HepG2 (cell line): Measurements from ENCODE around the gene SULT1C4. TPM values are rescaled to one million over a fixed set of nuclear protein-coding genes. Genes with fewer than 3 reads are reported as not detected.

ENCODE experiments used
- ATAC-seq: fragments of 200-7000 bp; cut with Tn5 transposase; 3 replicates; pipeline ENCODE4 v1.9.1; 2020; ENCODE audit warnings: mild to moderate bottlenecking, moderate library complexity
- BruUV-seq: library from RNA; stranded (reverse); fragments of 400-500 nt; replicated peaks from 2 replicates; lab custom pipeline; 2021; lab: Mats Ljungman, UMichigan
- CTCF ChIA-PET: fragments of 300-600 bp; formaldehyde crosslinking; extraction: SDS; loops from one replicate; lab custom pipeline; 2021; ENCODE audit warnings: low total read pairs, inconsistent platforms, low intra/inter-chr PET ratio; lab: Yijun Ruan, JAX
- POLR2A ChIA-PET: fragments of 350-600 bp; sonication (Branson Sonifier 250); formaldehyde crosslinking; loops from one replicate; lab custom pipeline; 2020; ENCODE audit warnings: antibody characterized with exemption, inconsistent platforms; lab: Yijun Ruan, JAX
- DNase-seq: peaks from one replicate; pipeline ENCODE4 v3.0.0-alpha.2; 2015; ENCODE audit warnings: low spot score
- FAIRE-seq: peaks from 3 replicates; lab custom pipeline; 2011; peaks lifted over from hg19 to GRCh38; lab: Jason Lieb, UNC
- H2AFZ ChIP-seq: one replicate; pipeline ENCODE4 v1.6.1; 2011; ENCODE audit warnings: low read length, inconsistent platforms
- H3K27ac ChIP-seq: fragments of 300-600 bp; 3 replicates; pipeline ENCODE4 v1.8.0; 2011; ENCODE audit warnings: mixed run types, mild to moderate bottlenecking, mixed read lengths, low read length, inconsistent platforms; ENCODE audit not compliant: insufficient read depth; ENCODE audit errors: extremely low read length
- H3K27me3 ChIP-seq, 2 experiments: fragments of 200-600 bp in 1 of 2; 2 replicates in 1 of 2; 3 replicates in 1 of 2; pipeline versions ENCODE4 v1.6.0 to v1.8.0; 2011; ENCODE audit warnings: low read length in 2 of 2, mild to moderate bottlenecking in 2 of 2, moderate library complexity in 2 of 2, inconsistent platforms in 1 of 2; ENCODE audit not compliant: insufficient read depth in 2 of 2, control insufficient read depth in 1 of 2
- H3K36me3 ChIP-seq, 2 experiments: fragments of 200-600 bp in 1 of 2; replicated peaks in 1 of 2; 2 replicates in 1 of 2; 3 replicates in 1 of 2; pipeline versions ENCODE4 v1.5.1 to v1.8.0; 2011; ENCODE audit warnings: low read length in 2 of 2, inconsistent platforms in 1 of 2; ENCODE audit not compliant: insufficient read depth in 2 of 2, control insufficient read depth in 1 of 2
- H3K4me1 ChIP-seq: 2 replicates; pipeline ENCODE4 v1.5.1; 2012; ENCODE audit warnings: low read length, inconsistent platforms; ENCODE audit not compliant: insufficient read depth
- H3K4me2 ChIP-seq: 2 replicates; pipeline ENCODE4 v1.6.0; 2011; ENCODE audit warnings: low read depth, low read length, inconsistent platforms
- H3K4me3 ChIP-seq, 3 experiments: fragments of 200-600 bp in 1 of 3; sonication (generic), shearing (Covaris generic) in 1 of 3; replicated peaks in 1 of 3; 2 replicates each; pipeline ENCODE4 v1.5.1; 2011 to 2016; ENCODE audit warnings: low read length in 3 of 3, inconsistent platforms in 2 of 3, low read depth in 2 of 3, mild to moderate bottlenecking in 2 of 3, control low read depth in 1 of 3, mixed read lengths in 1 of 3; ENCODE audit not compliant: insufficient read depth in 1 of 3
- H3K79me2 ChIP-seq: one replicate; pipeline ENCODE4 v1.6.1; 2011; ENCODE audit warnings: low read length, inconsistent platforms; ENCODE audit not compliant: insufficient read depth
- H3K9ac ChIP-seq: 2 replicates; pipeline ENCODE4 v1.6.0; 2011; ENCODE audit warnings: mild to moderate bottlenecking, low read depth, low read length, inconsistent platforms; ENCODE audit not compliant: insufficient read depth
- H3K9me3 ChIP-seq: 2 replicates; pipeline ENCODE4 v1.5.1; 2012; ENCODE audit warnings: mild to moderate bottlenecking, low read length
- H4K20me1 ChIP-seq: 2 replicates; pipeline ENCODE4 v1.6.0; 2011; ENCODE audit warnings: inconsistent platforms, mild to moderate bottlenecking, low read length, moderate library complexity; ENCODE audit not compliant: insufficient read depth
- CREBL2 ChIP-seq: sonication (generic); formaldehyde crosslinking; IDR thresholded peaks from 2 replicates; pipeline ENCODE4 v1.8.1; 2023; ENCODE audit warnings: missing genetic modification reagents, mild to moderate bottlenecking, borderline replicate concordance
- GPN1 ChIP-seq: sonication (generic); formaldehyde crosslinking; IDR thresholded peaks from 2 replicates; pipeline ENCODE4 v1.5.1; 2020; ENCODE audit warnings: missing genetic modification reagents, borderline replicate concordance
- HNRNPUL1 ChIP-seq: fragments of 200-400 bp; formaldehyde crosslinking; IDR thresholded peaks from 2 replicates; pipeline ENCODE4 v1.6.1; 2017; ENCODE audit warnings: low read depth, mild to moderate bottlenecking, low read length, moderate library complexity
- MBD4 ChIP-seq: IDR thresholded peaks from 2 replicates; pipeline ENCODE4 v1.6.1; 2012; ENCODE audit warnings: low read length, inconsistent platforms, borderline replicate concordance
- SIN3B ChIP-seq: fragments of 150-350 bp; IDR thresholded peaks from 2 replicates; pipeline ENCODE4 v1.6.1; 2014; ENCODE audit warnings: low read length
- SMAD1 ChIP-seq: sonication (generic); formaldehyde crosslinking; IDR thresholded peaks from 2 replicates; pipeline ENCODE4 v1.4.0; 2020; ENCODE audit warnings: missing genetic modification reagents, low read depth, mild to moderate bottlenecking, borderline replicate concordance
- U2AF1 ChIP-seq: fragments of 200-400 bp; formaldehyde crosslinking; optimal IDR thresholded peaks from 2 replicates; pipeline ENCODE3; 2017; ENCODE audit warnings: mild to moderate bottlenecking, low read depth, low read length
- ZBTB3 ChIP-seq: sonication (generic); formaldehyde crosslinking; IDR thresholded peaks from 2 replicates; pipeline ENCODE4 v1.4.0; 2020; ENCODE audit warnings: low read depth, mild to moderate bottlenecking, moderate library complexity, missing genetic modification reagents, borderline replicate concordance
- ZBTB8A ChIP-seq: sonication (generic); formaldehyde crosslinking; IDR thresholded peaks from 2 replicates; pipeline ENCODE4 v1.4.0; 2020; ENCODE audit warnings: mild to moderate bottlenecking, low read depth, missing genetic modification reagents, borderline replicate concordance
- ZNF446 ChIP-seq: sonication (generic); formaldehyde crosslinking; IDR thresholded peaks from 2 replicates; pipeline ENCODE4 v1.5.0; 2020; ENCODE audit warnings: mild to moderate bottlenecking, missing genetic modification reagents
- ZNF580 ChIP-seq: IDR thresholded peaks from 2 replicates; pipeline ENCODE4 v1.6.1; 2016; ENCODE audit warnings: low read depth, borderline replicate concordance
- ZSCAN5A ChIP-seq: sonication (generic); formaldehyde crosslinking; IDR thresholded peaks from 2 replicates; pipeline ENCODE4 v1.8.0; 2022; ENCODE audit warnings: mild to moderate bottlenecking, missing genetic modification reagents, borderline replicate concordance
- WGBS: methylation state at CpG from one replicate; pipeline ENCODE4 v1.1.6; 2017; ENCODE audit warnings: low lambda C conversion rate; 5-methylcytosine and 5-hydroxymethylcytosine counted together
- in situ Hi-C: cut with HindIII; loops from 2 replicates; pipeline ENCODE4 v1.10.0; 2017; ENCODE audit warnings: low pct_unique_long_range_greater_than_20kb; ENCODE audit not compliant: extremely low pct_ligation_motif_present
- intact Hi-C: fragments of 100-400 bp; cut with micrococcal nuclease; formaldehyde crosslinking; loops from one replicate; pipeline ENCODE4 v1.10.0; 2022; ENCODE audit not compliant: unreplicated experiment
- polyA plus RNA-seq, 8 experiments: library from polyadenylated mRNA; depleted of rRNA in 3 of 8; stranded (reverse) in 7 of 8; unstranded in 1 of 8; fragments of >200 nt; fragmentation: Illumina TruSeq in 4 of 8; extraction: Trizol in 4 of 8; gene quantifications; 2 replicates each; pipeline versions ENCODE4 v1.2.1 to v1.2.3, GENCODE V29; 2011 to 2016; ENCODE audit warnings: low read depth in 4 of 8, missing spikeins in 1 of 8, mixed read lengths in 1 of 8; ENCODE audit not compliant: insufficient read depth in 1 of 8
- total RNA-seq, 5 experiments: library from RNA; depleted of rRNA; stranded (reverse); fragments of >200 nt; fragmentation: Illumina TruSeq; extraction: Trizol; gene quantifications; 2 replicates each; pipeline ENCODE4 v1.2.3, GENCODE V29; 2016; ENCODE audit warnings: low read depth in 1 of 5
- TF ChIP-seq, protein P1 (sequence below): fragments of 450-650 bp; IDR thresholded peaks from 2 replicates; pipeline ENCODE4 v1.6.1; 2017

Gene SULT1C4
- total and polyA plus RNA-seq, 2 of the 13 experiments (the other 11 are each of a cell fraction or from before 2014, with no cell fraction given), result 1.3 to 8.6 TPM

DNA sequence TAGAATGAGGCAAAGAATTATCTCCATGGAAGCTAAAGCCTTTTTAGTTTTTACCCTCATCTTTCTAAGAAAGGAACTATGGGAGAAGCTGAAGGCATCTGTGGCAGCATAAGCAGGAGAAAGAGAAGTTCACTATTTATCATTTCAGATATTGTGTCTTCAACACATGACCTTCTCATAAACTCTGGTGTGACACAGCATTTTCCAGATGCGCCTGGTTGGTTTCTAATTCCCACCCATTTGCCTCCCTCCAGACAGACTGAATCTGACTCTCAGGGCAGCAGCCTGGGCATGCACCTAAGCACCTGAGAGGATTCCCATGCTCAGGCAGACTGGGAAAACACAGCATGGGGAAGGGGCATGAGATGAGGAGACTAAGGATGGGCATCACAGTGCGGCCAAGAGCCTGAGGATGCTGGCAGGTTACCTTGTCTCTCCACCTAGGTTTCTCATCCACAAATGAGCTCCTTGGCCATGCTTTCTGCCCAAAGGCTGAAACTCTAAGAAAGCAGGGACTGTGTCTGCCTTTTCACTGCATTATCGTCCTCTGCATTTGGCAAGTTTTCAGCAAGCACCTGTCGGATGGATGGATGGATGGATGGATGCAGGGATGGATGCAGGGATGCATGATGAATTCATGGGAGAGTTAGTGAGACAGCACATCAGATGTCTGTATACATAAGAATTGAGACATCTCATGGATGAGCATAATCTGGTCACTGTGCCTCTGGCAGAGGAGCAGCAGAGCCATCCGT is 28.8 kb upstream of the SULT1C4 start:
- Histone ChIP-seq H3K36me3 (no peaks in the 10 kb centered on the region), H4K20me1 (no peaks in the 10 kb centered on the region), H3K4me1 (no peaks in the 10 kb centered on the region)
- DNase-seq (no peak), FAIRE-seq (no peak)
- 58% methylated on average over 5 of the region's 5 CpGs for WGBS
- BruUV-seq, result no TSS peak
- CTCF ChIA-PET, result interaction anchor here (1.0 to 2.3 kb wide), 3 partner anchors 52 to 287 kb away, joined by 7 to 23 read pairs (median 9); no protein-coding TSS in a partner anchor
- TF ChIP-seq ZNF446 (CRISPR knock-in tag), result no peak
- no peak for TF ChIP-seq ZNF580
- TF ChIP-seq HNRNPUL1, result no peak
- TF ChIP-seq MBD4, result no peak
- no peak for TF ChIP-seq U2AF1
- TF ChIP-seq ZBTB3, result no peak
- TF ChIP-seq GPN1 (CRISPR knock-in tag), result no peak
- TF ChIP-seq SMAD1, result no peak
- TF ChIP-seq ZSCAN5A (CRISPR knock-in tag), result no peak
- TF ChIP-seq SIN3B, result no peak
- TF ChIP-seq CREBL2 (CRISPR knock-in tag), result no peak
- TF ChIP-seq, protein P1, sequence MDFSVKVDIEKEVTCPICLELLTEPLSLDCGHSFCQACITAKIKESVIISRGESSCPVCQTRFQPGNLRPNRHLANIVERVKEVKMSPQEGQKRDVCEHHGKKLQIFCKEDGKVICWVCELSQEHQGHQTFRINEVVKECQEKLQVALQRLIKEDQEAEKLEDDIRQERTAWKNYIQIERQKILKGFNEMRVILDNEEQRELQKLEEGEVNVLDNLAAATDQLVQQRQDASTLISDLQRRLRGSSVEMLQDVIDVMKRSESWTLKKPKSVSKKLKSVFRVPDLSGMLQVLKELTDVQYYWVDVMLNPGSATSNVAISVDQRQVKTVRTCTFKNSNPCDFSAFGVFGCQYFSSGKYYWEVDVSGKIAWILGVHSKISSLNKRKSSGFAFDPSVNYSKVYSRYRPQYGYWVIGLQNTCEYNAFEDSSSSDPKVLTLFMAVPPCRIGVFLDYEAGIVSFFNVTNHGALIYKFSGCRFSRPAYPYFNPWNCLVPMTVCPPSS, result no peak
- TF ChIP-seq ZBTB8A (CRISPR knock-in tag), result no peak
- TF ChIP-seq, all 625 proteins: peak for 0
- Histone ChIP-seq H3K79me2 (no peaks in the 10 kb centered on the region), H3K4me2 (no peak overlapping the region), H3K9me3 (no peaks in the 10 kb centered on the region), H3K27me3 (no peaks in the 10 kb centered on the region; a peak in 2 of 5 replicates), H3K9ac (no peak overlapping the region), H2AFZ (no peak overlapping the region), H3K4me3 (no peak overlapping the region), H3K27ac (no peak overlapping the region)
- intact Hi-C loops (no loop called here), in situ Hi-C loops (loop anchor here (5.0 kb wide), 1 partner anchor 233 kb away; no protein-coding TSS in a partner anchor)
- no peak for ATAC-seq
- POLR2A ChIA-PET, result no interaction called here
